Astrocyte (in vitro differentiated cells and primary cell): ENCODE measurements around the gene MACC1. TPM values are rescaled to one million over a fixed set of nuclear protein-coding genes. Genes with fewer than 3 reads are reported as not detected.

Source experiments
- DNase-seq: peaks from one replicate; pipeline ENCODE4 v3.0.0-alpha.2; 2010; ENCODE audit warnings: low read depth
- FAIRE-seq: peaks from 2 replicates; lab custom pipeline; 2011; peaks lifted over from hg19 to GRCh38; lab: Jason Lieb, UNC
- H2AFZ ChIP-seq: 2 replicates; pipeline ENCODE4 v1.6.0; 2012; ENCODE audit warnings: low read depth, low read length, inconsistent platforms
- H3K27ac ChIP-seq: 2 replicates; pipeline ENCODE4 v1.5.1; 2011; ENCODE audit warnings: low read depth, low read length, inconsistent platforms
- H3K27me3 ChIP-seq: 2 replicates; pipeline ENCODE4 v1.6.0; 2011; ENCODE audit warnings: low read length, inconsistent platforms; ENCODE audit not compliant: insufficient read depth
- H3K36me3 ChIP-seq: 2 replicates; pipeline ENCODE4 v1.5.1; 2011; ENCODE audit warnings: low read length, inconsistent platforms; ENCODE audit not compliant: insufficient read depth
- H3K4me1 ChIP-seq: 2 replicates; pipeline ENCODE4 v1.5.1; 2011; ENCODE audit warnings: low read length, inconsistent platforms; ENCODE audit not compliant: insufficient read depth
- H3K4me2 ChIP-seq: 2 replicates; pipeline ENCODE4 v1.6.0; 2012; ENCODE audit warnings: low read length, inconsistent platforms
- H3K4me3 ChIP-seq: 2 replicates; pipeline ENCODE4 v1.5.1; 2011; ENCODE audit warnings: low read depth, mild to moderate bottlenecking, low read length, inconsistent platforms; ENCODE audit not compliant: insufficient read depth
- H3K79me2 ChIP-seq: 2 replicates; pipeline ENCODE4 v1.6.0; 2012; ENCODE audit warnings: mild to moderate bottlenecking, low read length, inconsistent platforms; ENCODE audit not compliant: insufficient read depth
- H3K9ac ChIP-seq: 2 replicates; pipeline ENCODE4 v1.6.0; 2012; ENCODE audit warnings: mild to moderate bottlenecking, low read length, inconsistent platforms
- H3K9me3 ChIP-seq: 2 replicates; pipeline ENCODE4 v1.5.1; 2012; ENCODE audit warnings: low read depth, mild to moderate bottlenecking, low read length, inconsistent platforms; ENCODE audit not compliant: insufficient read depth
- H4K20me1 ChIP-seq: 2 replicates; pipeline ENCODE4 v1.6.0; 2012; ENCODE audit warnings: low read length, inconsistent platforms; ENCODE audit not compliant: insufficient read depth
- H3K27ac Mint-ChIP-seq: one replicate; pipeline ENCODE4 v1.8.0; 2021; ENCODE audit warnings: mild to moderate bottlenecking, mixed read lengths; ENCODE audit not compliant: unreplicated experiment
- H3K27me3 Mint-ChIP-seq: one replicate; pipeline ENCODE4 v1.8.0; 2021; ENCODE audit warnings: low read depth, mixed read lengths; ENCODE audit not compliant: unreplicated experiment
- H3K36me3 Mint-ChIP-seq: one replicate; pipeline ENCODE4 v1.8.0; 2021; ENCODE audit warnings: low read depth, mixed read lengths; ENCODE audit not compliant: unreplicated experiment
- H3K4me1 Mint-ChIP-seq: one replicate; pipeline ENCODE4 v1.8.0; 2021; ENCODE audit warnings: low read depth, mixed read lengths; ENCODE audit not compliant: unreplicated experiment
- H3K4me3 Mint-ChIP-seq: one replicate; pipeline ENCODE4 v1.8.0; 2021; ENCODE audit warnings: mild to moderate bottlenecking, moderate library complexity, mixed read lengths; ENCODE audit not compliant: unreplicated experiment
- H3K9me3 Mint-ChIP-seq: one replicate; pipeline ENCODE4 v1.8.0; 2021; ENCODE audit warnings: mild to moderate bottlenecking, mixed read lengths; ENCODE audit not compliant: unreplicated experiment
- CTCF ChIP-seq: IDR thresholded peaks from 2 replicates; pipeline ENCODE4 v1.5.1; 2011; ENCODE audit warnings: low read depth, mild to moderate bottlenecking, inconsistent platforms, low read length, moderate library complexity; ENCODE audit not compliant: insufficient read depth
- EZH2 ChIP-seq: IDR thresholded peaks from 2 replicates; pipeline ENCODE4 v1.6.1; 2012; ENCODE audit warnings: mild to moderate bottlenecking, low read length, inconsistent platforms; ENCODE audit not compliant: insufficient read depth
- total RNA-seq: library from RNA; stranded (reverse); gene quantifications from 2 replicates; pipeline ENCODE4 v1.2.1, GENCODE V29; 2021

The MACC1 gene
- total RNA-seq, 1 donor from 2014 or later = 2.0 TPM

- no peaks in the 10 kb centered on the region for H3K36me3 Mint-ChIP-seq
- H3K9me3 Mint-ChIP-seq = peaks cover 1% of the 10 kb centered on the region
- Histone ChIP-seq H3K4me2 (no peak overlapping the region), H2AFZ (no peak overlapping the region), H3K36me3 (no peaks in the 10 kb centered on the region), H3K79me2 (no peaks in the 10 kb centered on the region), H3K4me3 (no peak overlapping the region), H3K27me3 (no peaks in the 10 kb centered on the region), H3K9me3 (no peaks in the 10 kb centered on the region), H3K27ac (peak overlapping the region; percentile 12), H3K4me1 (peaks cover 37% of the 10 kb centered on the region), H4K20me1 (no peaks in the 10 kb centered on the region), H3K9ac (no peak overlapping the region)
- no peaks in the 10 kb centered on the region for H3K27me3 Mint-ChIP-seq
- TF ChIP-seq EZH2 = no peak
- TF ChIP-seq CTCF = no peak
- no peak overlapping the region for H3K27ac Mint-ChIP-seq
- DNase-seq = no peak
- FAIRE-seq = no peak
- peaks cover 52% of the 10 kb centered on the region for H3K4me1 Mint-ChIP-seq
- no peak overlapping the region for H3K4me3 Mint-ChIP-seq
Measured at GRCh38 chr7:20222219-20222828, 5.1 kb upstream of the MACC1 start.

- Mint-ChIP-seq H3K9me3 (no peaks in the 10 kb centered on the region), H3K36me3 (no peaks in the 10 kb centered on the region), H3K4me3 (no peak overlapping the region), H3K27ac (peak overlapping the region; percentile 67), H3K27me3 (no peaks in the 10 kb centered on the region), H3K4me1 (peaks cover 53% of the 10 kb centered on the region)
- DNase-seq (peak; percentile 99), FAIRE-seq (peak; percentile 87)
- no peaks in the 10 kb centered on the region for H3K9me3 ChIP-seq
- TF ChIP-seq EZH2 = no peak
- H3K4me2 ChIP-seq = peak overlapping the region; percentile 54
- no peaks in the 10 kb centered on the region for H3K27me3 ChIP-seq
- no peak overlapping the region for H2AFZ ChIP-seq
- H3K79me2 ChIP-seq = no peaks in the 10 kb centered on the region
- peaks cover 37% of the 10 kb centered on the region for H3K4me1 ChIP-seq
- H3K36me3 ChIP-seq = no peaks in the 10 kb centered on the region
- H4K20me1 ChIP-seq = no peaks in the 10 kb centered on the region
- peak overlapping the region; percentile 68 for H3K9ac ChIP-seq
- peak overlapping the region; percentile 87 for H3K27ac ChIP-seq
- H3K4me3 ChIP-seq = no peak overlapping the region
Measured at GRCh38 chr7:20220921-20221547, 3.9 kb upstream of the MACC1 start.

GRCh38 chr7:20220293-20220761 is 3.1 kb upstream of the MACC1 start:
- Mint-ChIP-seq H3K4me3 (no peak overlapping the region), H3K9me3 (no peaks in the 10 kb centered on the region), H3K27me3 (no peaks in the 10 kb centered on the region), H3K4me1 (peaks cover 53% of the 10 kb centered on the region), H3K36me3 (no peaks in the 10 kb centered on the region), H3K27ac (peak overlapping the region; percentile 92)
- Histone ChIP-seq H3K36me3 (no peaks in the 10 kb centered on the region), H3K4me2 (peak overlapping the region; percentile 54), H3K9me3 (no peaks in the 10 kb centered on the region), H3K79me2 (no peaks in the 10 kb centered on the region), H2AFZ (no peak overlapping the region), H3K9ac (peak overlapping the region; percentile 68), H3K4me1 (peaks cover 37% of the 10 kb centered on the region), H3K4me3 (no peak overlapping the region), H3K27ac (peak overlapping the region; percentile 87), H3K27me3 (no peaks in the 10 kb centered on the region), H4K20me1 (no peaks in the 10 kb centered on the region)
- no peak for TF ChIP-seq CTCF
- TF ChIP-seq EZH2 = no peak
- FAIRE-seq (no peak), DNase-seq (no peak)
